Measurements from ENCODE around the gene AP3S2. TPM values are rescaled to one million over a fixed set of nuclear protein-coding genes. Genes with fewer than 3 reads are reported as not detected.

Gene AP3S2
- total and polyA plus RNA-seq, 2 of the 13 experiments (the other 11 are each of a cell fraction or from before 2014, with no cell fraction given), result 17.6 to 44.4 TPM

- no peak for TF ChIP-seq MEIS1 (CRISPR knock-in tag; IDR thresholded peaks at IDR 0.05; ENCODE audit: borderline replicate concordance)
- TF ChIP-seq HNF4A (CRISPR knock-in tag; IDR thresholded peaks at IDR 0.05), result peak; percentile 67
- no peak for TF ChIP-seq SMAD3 (CRISPR knock-in tag; IDR thresholded peaks at IDR 0.05)
- TF ChIP-seq TCF7 (IDR thresholded peaks at IDR 0.05; ENCODE audit: low read depth), result peak; percentile 15; the same call in 1 of the 2 replicates
- no peak for TF ChIP-seq POLR2AphosphoS2 (IDR thresholded peaks at IDR 0.05; ENCODE audit: low read depth, low read length)
- TF ChIP-seq GATAD2A (CRISPR knock-in tag; IDR thresholded peaks at IDR 0.05), result peak; percentile 85
- peak; percentile 74 for TF ChIP-seq PAXIP1 (CRISPR knock-in tag; conservative IDR thresholded peaks at IDR 0.05)
- peak; percentile 65; the same call in 1 of the 2 replicates for TF ChIP-seq ZNF710 (CRISPR knock-in tag; IDR thresholded peaks at IDR 0.05; ENCODE audit: borderline replicate concordance)
- TF ChIP-seq FOXA3 (CRISPR knock-in tag; IDR thresholded peaks at IDR 0.05), result peak; percentile 51
- 0 out of 2 replicates have a peak, but pooled peaks have one; percentile 16 for TF ChIP-seq NCOA2 (CRISPR knock-in tag; IDR thresholded peaks at IDR 0.05)
- peak; percentile 63 for TF ChIP-seq FOXP4 (CRISPR knock-in tag; IDR thresholded peaks at IDR 0.05)
- TF ChIP-seq, protein P1, sequence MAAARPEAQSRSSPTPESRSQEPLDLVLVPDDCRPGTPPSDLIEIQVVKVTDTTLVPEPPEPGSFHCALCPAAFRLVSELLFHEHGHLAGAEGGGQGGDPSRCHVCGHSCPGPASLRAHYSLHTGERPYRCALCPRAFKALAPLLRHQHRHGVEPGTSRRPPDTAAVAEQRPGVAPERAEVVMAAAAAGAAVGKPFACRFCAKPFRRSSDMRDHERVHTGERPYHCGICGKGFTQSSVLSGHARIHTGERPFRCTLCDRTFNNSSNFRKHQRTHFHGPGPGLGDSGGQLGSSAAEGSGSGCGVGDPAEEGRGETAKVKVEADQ (CRISPR knock-in tag; IDR thresholded peaks at IDR 0.05; ENCODE audit: borderline replicate concordance), result no peak
- no peak for TF ChIP-seq ZNF781 (CRISPR knock-in tag; IDR thresholded peaks at IDR 0.05; ENCODE audit: borderline replicate concordance, not compliant biosample characterization)
- no peak for TF ChIP-seq ZBTB14 (CRISPR knock-in tag; IDR thresholded peaks at IDR 0.05)
- no peak for TF ChIP-seq ZNF335 (CRISPR knock-in tag; IDR thresholded peaks at IDR 0.05)
- 0 out of 2 replicates have a peak, but pooled peaks have one; percentile 22 for TF ChIP-seq HDAC1 (CRISPR knock-in tag; IDR thresholded peaks at IDR 0.05)
- TF ChIP-seq ZNF44 (CRISPR knock-in tag; IDR thresholded peaks at IDR 0.05), result no peak
- TF ChIP-seq, protein P2, sequence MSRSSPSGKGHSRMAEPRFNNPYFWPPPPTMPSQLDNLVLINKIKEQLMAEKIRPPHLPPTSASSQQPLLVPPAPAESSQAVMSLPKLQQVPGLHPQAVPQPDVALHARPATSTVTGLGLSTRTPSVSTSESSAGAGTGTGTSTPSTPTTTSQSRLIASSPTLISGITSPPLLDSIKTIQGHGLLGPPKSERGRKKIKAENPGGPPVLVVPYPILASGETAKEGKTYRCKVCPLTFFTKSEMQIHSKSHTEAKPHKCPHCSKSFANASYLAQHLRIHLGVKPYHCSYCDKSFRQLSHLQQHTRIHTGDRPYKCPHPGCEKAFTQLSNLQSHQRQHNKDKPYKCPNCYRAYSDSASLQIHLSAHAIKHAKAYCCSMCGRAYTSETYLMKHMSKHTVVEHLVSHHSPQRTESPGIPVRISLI (CRISPR knock-in tag; IDR thresholded peaks at IDR 0.05; ENCODE audit: borderline replicate concordance), result peak; percentile 37; the same call in 1 of the 2 replicates
Measured at GRCh38 chr15:89858661-89859458, 34.9 kb downstream of the AP3S2 start (continued).

All from HepG2 (cell line).